Stimulated activated naive CD8-positive, alpha-beta T cell treated with anti-CD3 and anti-CD28 coated beads, Interleukin-15, Interleukin-2, amounts not matched to agents 100 ng/mL and 50 ng/mL, for 24 hours (primary cell): ENCODE data around the gene LRRFIP2.
"Not testable (repeated sequence)": the region's sequence is repeated elsewhere in the genome, so short reads cannot be mapped to it uniquely, and the experiment has no call there.

ENCODE experiments used
- H3K27ac Mint-ChIP-seq: one replicate; pipeline ENCODE4 v1.8.0; 2021; ENCODE audit warnings: mild to moderate bottlenecking, mixed read lengths
- H3K27me3 Mint-ChIP-seq: one replicate; pipeline ENCODE4 v1.8.0; 2021; ENCODE audit warnings: mixed read lengths
- H3K36me3 Mint-ChIP-seq: one replicate; pipeline ENCODE4 v1.8.0; 2021; ENCODE audit warnings: low read depth, mixed read lengths
- H3K4me1 Mint-ChIP-seq: one replicate; pipeline ENCODE4 v1.8.0; 2021; ENCODE audit warnings: low read depth, mixed read lengths
- H3K4me3 Mint-ChIP-seq: one replicate; pipeline ENCODE4 v1.8.0; 2021; ENCODE audit warnings: mild to moderate bottlenecking, mixed read lengths
- H3K9me3 Mint-ChIP-seq: one replicate; pipeline ENCODE4 v1.8.0; 2021; ENCODE audit warnings: mixed read lengths

LRRFIP2 gene

DNA sequence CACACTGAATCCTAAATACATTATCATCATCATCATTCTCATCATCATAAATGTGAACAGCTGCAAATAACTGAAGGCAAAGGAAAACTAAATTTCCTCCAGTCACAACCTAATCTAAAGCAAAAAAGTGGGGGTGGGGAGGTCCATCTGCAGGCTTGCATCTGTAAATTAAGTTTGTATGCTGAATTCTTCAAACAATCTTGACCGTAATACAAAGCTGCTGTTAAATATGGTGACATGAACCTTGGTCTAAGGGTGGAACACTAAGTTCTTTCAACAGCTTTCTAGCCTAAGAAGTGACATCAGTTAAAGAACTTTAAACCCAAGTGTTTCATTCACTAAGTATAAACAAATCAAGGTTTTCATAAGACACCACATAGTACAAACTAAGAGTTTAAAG, 4.3 kb downstream of the LRRFIP2 start:
- Mint-ChIP-seq H3K9me3 (no peaks in the 10 kb centered on the region), H3K4me3 (no peak overlapping the region), H3K36me3 (peaks cover 36% of the 10 kb centered on the region), H3K4me1 (peaks cover 23% of the 10 kb centered on the region), H3K27ac (no peak overlapping the region), H3K27me3 (no peaks in the 10 kb centered on the region)

DNA sequence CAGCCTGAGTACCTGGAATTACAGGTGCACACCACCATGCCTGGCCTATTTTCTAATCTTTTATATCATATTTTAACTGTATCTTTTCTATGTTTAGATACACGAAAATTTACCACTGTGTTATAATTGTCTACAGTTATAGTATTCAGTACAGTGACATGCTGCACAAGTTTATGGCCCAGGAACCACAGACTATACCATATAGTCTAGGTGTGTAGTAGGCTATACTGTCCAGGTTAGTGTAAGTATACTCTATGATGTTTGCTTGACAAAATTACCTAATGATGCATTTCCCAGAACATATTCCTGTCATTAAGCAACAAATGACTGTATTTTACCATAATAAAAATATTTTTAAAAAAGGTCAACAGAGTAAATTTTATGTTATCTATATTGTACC, 5.5 kb downstream of the LRRFIP2 start:
- Mint-ChIP-seq H3K27ac (no peak overlapping the region), H3K36me3 (peaks cover 39% of the 10 kb centered on the region), H3K4me1 (peaks cover 18% of the 10 kb centered on the region), H3K9me3 (no peaks in the 10 kb centered on the region), H3K27me3 (no peaks in the 10 kb centered on the region), H3K4me3 (no peak overlapping the region)

DNA sequence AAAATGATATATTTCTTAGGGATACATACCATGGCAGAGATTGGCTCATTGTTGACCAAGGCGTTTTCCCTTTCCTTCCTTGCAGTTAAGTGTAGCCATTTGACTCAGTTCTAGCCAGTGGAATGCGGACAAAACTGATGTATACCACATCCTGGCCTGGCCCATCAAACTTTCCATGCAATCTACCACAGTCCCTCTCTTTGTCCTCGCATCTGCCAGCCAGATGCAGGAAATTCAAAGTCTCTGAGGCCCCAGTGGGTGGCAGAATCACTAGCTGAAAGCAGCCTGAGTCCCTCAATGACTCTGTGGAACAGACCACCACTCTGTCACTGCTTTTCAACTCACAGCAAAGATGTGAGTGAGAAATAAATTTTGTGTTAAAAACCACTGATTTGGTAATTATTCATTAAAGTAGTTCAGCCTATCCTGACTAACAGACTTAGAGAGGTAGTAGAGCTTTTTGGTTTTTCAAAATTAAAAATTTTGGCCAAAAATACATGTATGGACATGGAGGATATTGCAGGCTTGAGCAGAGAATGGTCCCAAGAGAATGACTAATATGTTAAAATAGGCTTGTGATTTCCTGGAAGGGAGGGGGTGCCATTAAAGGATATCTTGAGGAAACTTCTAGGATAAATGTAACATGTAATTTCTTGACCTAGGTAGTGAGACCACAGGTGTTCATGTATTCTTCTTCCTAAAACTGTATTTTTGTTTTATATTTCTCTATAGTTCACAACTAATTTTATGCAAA, 10.9 kb downstream of the LRRFIP2 start:
- peaks cover 40% of the 10 kb centered on the region for H3K36me3 Mint-ChIP-seq
- no peaks in the 10 kb centered on the region for H3K27me3 Mint-ChIP-seq
- H3K4me1 Mint-ChIP-seq = peaks cover 35% of the 10 kb centered on the region
- peak overlapping the region; percentile 36 for H3K4me3 Mint-ChIP-seq
- peak overlapping the region; percentile 90 for H3K27ac Mint-ChIP-seq
- no peaks in the 10 kb centered on the region for H3K9me3 Mint-ChIP-seq

DNA sequence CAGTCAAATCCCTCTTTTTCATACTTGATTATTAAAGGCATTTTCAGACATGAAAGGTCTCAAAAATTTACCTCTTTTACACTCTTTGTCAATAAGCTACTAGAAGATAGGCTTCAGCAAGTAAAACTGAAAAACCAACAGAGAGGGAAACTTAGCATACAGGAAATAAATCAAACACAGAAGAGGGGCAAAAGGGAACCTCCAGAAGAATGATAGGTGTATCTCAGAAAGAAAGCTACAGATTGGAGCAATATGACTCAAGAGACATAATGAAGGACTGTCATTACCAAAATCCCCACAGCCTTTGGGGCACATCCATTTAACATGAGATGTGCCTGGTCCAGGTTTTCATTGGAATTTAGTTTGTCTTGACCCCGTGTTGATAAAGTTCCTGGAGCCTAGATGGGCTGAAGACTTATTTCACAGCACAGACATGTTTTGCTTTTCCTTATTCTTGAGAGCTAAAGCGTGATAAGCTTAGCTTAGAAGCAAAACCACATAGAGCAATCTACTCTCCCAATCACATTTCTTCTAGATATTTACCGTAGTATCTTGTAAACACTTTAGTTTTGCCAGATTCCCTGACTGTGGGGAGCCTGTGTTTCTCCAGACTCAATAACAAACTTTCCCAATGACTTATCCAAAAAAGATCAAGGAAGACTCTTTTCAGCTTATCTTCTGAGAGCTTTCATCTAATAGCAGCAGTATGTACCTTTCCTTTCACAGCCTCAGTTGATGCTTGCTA, 11.7 kb downstream of the LRRFIP2 start:
- peaks cover 36% of the 10 kb centered on the region for H3K36me3 Mint-ChIP-seq
- peak overlapping the region; percentile 90 for H3K27ac Mint-ChIP-seq
- H3K4me3 Mint-ChIP-seq = peak overlapping the region; percentile 36
- no peaks in the 10 kb centered on the region for H3K9me3 Mint-ChIP-seq
- no peaks in the 10 kb centered on the region for H3K27me3 Mint-ChIP-seq
- H3K4me1 Mint-ChIP-seq = peaks cover 35% of the 10 kb centered on the region

DNA sequence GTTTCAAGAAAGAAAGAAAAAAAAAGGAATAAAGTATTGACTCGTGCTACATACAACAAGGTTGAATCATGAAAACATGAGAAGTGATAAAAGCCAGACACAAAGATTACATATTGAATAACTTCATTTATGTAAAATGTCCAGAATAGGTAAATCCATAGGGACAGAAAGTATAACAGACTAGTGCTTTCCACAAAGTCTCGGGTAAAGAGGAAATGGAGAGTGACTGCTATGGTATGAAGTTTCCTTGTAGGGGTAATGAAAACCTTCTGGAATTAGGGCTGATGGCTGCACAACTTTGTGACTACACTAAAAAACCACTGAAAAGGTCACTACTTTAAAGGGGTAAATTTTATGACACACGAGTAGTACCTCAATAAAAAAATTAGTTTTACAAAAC, 13.0 kb downstream of the LRRFIP2 start:
- Mint-ChIP-seq H3K9me3 (no peaks in the 10 kb centered on the region), H3K27ac (peak overlapping the region; percentile 90), H3K27me3 (no peaks in the 10 kb centered on the region), H3K4me3 (no peak overlapping the region), H3K4me1 (peaks cover 35% of the 10 kb centered on the region), H3K36me3 (peaks cover 36% of the 10 kb centered on the region)

DNA sequence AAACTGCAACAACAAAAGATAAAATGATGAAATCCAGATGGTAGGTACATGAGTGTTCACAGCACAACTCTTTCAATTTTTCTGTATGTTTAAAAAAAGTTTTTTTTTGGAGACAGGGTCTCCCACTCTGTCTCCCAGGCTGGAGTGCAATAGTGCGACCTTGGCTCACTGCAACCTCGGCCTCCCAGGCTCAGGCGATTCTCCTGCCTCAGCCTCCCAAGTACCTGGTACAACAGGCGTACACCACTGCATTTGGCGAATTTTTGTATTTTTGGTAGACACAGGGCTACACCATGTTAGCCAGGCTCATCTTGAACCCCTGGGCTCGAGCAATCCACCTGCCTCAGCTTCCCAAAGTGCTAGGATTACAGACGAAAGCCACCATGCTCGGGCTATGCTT, 18.6 kb downstream of the LRRFIP2 start:
- Mint-ChIP-seq H3K4me1 (peaks cover 16% of the 10 kb centered on the region), H3K9me3 (no peaks in the 10 kb centered on the region), H3K4me3 (no peak overlapping the region)

DNA sequence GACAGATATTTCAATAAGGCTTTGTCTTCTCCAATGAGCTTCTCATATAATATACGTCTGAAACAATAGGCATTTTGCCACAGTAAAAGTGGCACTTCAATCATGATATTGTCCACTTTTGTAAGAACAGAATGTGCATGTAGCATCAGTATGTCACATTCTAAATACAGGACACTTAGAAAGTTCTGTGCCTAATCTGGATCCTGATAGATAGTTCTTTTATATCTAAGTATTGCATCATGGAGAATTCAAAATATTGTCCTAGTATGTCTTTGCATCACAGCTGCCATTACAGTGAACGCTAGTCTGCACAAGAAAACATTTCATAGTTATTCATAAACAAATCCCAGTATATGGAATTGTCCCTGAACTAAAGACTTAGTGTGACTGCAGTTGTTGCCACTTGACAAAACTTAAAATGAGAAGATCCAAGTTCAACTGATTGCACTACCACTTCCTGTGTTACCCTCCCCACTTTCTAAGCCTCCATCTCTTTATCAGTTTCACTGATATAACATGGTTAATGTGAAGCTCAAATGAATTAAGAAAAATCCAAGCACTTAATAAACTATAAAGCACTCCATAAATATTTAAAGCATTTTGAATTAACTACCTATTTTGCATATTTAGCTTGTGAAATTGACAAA, 19.6 kb downstream of the LRRFIP2 start:
- Mint-ChIP-seq H3K27me3 (no peaks in the 10 kb centered on the region), H3K36me3 (peaks cover 38% of the 10 kb centered on the region), H3K27ac (no peak overlapping the region), H3K4me3 (no peak overlapping the region), H3K4me1 (peaks cover 16% of the 10 kb centered on the region), H3K9me3 (no peaks in the 10 kb centered on the region)

More for the DNA sequence above, 18.6 kb downstream of the LRRFIP2 start:
- H3K27me3 Mint-ChIP-seq = no peaks in the 10 kb centered on the region
- H3K36me3 Mint-ChIP-seq = peaks cover 42% of the 10 kb centered on the region
- no peak overlapping the region for H3K27ac Mint-ChIP-seq

DNA sequence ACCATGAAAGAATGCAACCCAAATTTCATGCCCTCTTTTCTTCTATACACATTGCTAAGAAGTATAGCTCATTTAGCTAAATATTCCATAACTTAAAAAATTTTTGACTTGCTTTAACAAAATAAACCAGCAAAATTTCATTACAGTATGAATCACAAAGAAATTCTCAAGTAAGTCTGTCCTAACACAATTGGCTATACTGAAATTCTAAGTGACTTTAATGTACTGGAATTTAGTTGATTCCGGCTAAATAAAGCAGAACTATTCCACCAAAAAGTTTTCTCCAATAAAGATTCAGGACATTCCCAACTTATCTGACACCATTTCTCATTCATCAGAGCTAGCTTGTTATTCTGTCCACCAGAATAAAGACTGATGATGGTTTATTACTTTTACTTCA, 23.8 kb downstream of the LRRFIP2 start:
- H3K36me3 Mint-ChIP-seq = peaks cover 48% of the 10 kb centered on the region
- no peaks in the 10 kb centered on the region for H3K27me3 Mint-ChIP-seq
- no peak overlapping the region for H3K4me3 Mint-ChIP-seq
- no peaks in the 10 kb centered on the region for H3K9me3 Mint-ChIP-seq
- peaks cover 30% of the 10 kb centered on the region for H3K4me1 Mint-ChIP-seq
- H3K27ac Mint-ChIP-seq = no peak overlapping the region

DNA sequence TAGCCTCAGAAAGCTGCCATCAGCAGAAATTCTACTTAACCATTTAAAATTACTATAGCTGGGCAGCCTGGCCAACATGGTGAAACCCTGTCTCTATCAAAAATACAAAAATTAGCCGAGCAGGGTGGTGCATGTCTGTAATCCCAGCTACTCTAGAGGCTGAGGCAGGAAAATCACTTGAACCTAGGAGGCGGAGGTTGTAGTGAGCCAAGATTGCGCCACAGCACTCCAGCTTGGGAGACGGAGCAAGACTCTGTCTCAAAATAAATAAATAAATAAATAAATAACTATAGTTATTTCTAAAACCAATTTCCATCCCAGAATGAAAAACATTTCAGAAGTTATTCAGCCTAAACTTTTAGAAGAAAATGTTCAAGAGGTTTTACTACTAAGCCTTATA, 25.1 kb downstream of the LRRFIP2 start:
- Mint-ChIP-seq H3K36me3 (peaks cover 53% of the 10 kb centered on the region), H3K4me3 (no peak overlapping the region), H3K27me3 (no peaks in the 10 kb centered on the region), H3K27ac (no peak overlapping the region), H3K9me3 (no peaks in the 10 kb centered on the region), H3K4me1 (peaks cover 32% of the 10 kb centered on the region)

DNA sequence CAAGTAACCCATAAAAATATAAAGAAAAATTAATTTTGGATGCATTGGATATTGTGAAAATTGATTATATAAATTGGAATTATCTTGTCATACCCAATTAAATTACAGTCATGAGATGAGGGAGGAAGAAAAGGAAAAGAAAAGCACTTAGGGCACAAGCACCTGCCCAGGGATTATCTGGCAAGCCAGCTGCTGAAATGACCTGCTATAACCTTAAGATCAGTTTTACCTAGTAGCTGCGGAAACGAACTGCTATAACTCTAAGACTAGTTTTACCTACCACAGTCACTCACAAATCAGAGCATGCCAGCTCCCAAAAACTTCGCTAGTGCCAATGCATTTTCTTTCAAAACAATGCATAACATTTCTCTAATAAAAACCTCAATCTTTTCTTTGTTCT, 26.2 kb downstream of the LRRFIP2 start:
- Mint-ChIP-seq H3K9me3 (no peaks in the 10 kb centered on the region), H3K27me3 (no peaks in the 10 kb centered on the region), H3K27ac (no peak overlapping the region), H3K4me1 (peaks cover 25% of the 10 kb centered on the region), H3K36me3 (peaks cover 52% of the 10 kb centered on the region), H3K4me3 (no peak overlapping the region)

DNA sequence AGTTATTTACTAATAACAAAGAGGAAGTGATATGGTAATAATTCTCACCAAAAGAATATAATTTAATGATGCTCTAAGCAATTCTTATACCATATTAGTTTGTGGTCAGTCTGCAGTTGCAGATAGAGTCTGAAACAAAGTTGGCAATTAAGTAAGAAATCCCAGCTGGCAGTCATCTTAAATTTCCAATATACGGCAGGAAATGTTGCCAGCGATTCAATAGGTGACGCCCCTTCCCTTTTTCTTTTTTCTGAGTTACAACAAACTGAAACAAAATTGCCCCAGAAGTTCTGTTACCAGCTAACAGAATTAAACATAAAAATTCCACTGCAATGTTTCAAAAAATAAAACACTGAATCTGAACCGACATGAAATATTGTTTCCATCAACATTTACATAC, 26.7 kb downstream of the LRRFIP2 start:
- H3K27ac Mint-ChIP-seq = no peak overlapping the region
- no peak overlapping the region for H3K4me3 Mint-ChIP-seq
- no peaks in the 10 kb centered on the region for H3K9me3 Mint-ChIP-seq
- no peaks in the 10 kb centered on the region for H3K27me3 Mint-ChIP-seq
- peaks cover 25% of the 10 kb centered on the region for H3K4me1 Mint-ChIP-seq
- H3K36me3 Mint-ChIP-seq = peaks cover 56% of the 10 kb centered on the region

DNA sequence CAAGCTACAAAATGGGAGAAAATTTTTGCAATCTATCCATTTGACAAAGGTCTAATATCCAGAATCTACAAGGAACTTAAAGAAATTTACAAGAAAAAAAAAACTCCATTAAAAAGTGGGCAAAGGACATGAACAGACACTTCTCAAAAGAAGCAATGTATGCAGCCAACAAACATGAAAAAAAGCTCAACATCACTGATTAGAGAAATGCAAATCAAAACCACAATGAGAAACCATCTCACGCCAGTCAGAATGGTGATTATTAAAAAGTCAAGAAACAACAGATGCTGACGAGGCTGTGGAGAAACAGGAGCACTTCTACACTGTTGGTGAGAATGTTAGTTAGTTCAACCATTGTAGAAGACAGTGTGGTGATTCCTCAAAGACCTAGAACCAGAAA, 27.5 kb downstream of the LRRFIP2 start:
- not testable (repeated sequence) for H3K4me3 Mint-ChIP-seq, H3K27ac Mint-ChIP-seq, H3K27me3 Mint-ChIP-seq, H3K9me3 Mint-ChIP-seq
- Mint-ChIP-seq H3K36me3 (peaks cover 56% of the 10 kb centered on the region), H3K4me1 (peaks cover 25% of the 10 kb centered on the region)

DNA sequence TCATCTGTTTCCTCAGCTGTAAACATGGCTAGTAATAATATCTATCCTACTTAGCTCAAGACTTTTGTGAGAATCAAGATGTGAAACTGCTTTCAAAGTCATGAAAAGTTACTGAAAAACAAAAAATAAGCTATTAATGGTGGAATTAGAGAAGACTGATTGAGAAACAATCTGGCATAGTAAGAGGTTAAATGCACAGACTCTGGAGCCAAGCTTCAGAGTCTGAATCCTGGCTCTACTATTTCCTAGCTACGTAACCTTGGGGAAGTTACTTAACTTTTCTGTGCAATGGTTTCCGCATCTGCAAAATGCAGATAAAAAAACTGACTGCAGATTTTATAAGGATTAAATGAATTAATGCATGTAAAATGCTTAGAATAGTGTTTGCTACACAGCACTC, 28.8 kb downstream of the LRRFIP2 start:
- H3K9me3 Mint-ChIP-seq = no peaks in the 10 kb centered on the region
- H3K27ac Mint-ChIP-seq = no peak overlapping the region
- H3K27me3 Mint-ChIP-seq = no peaks in the 10 kb centered on the region
- no peak overlapping the region for H3K4me3 Mint-ChIP-seq
- peaks cover 25% of the 10 kb centered on the region for H3K4me1 Mint-ChIP-seq
- H3K36me3 Mint-ChIP-seq = peaks cover 47% of the 10 kb centered on the region

DNA sequence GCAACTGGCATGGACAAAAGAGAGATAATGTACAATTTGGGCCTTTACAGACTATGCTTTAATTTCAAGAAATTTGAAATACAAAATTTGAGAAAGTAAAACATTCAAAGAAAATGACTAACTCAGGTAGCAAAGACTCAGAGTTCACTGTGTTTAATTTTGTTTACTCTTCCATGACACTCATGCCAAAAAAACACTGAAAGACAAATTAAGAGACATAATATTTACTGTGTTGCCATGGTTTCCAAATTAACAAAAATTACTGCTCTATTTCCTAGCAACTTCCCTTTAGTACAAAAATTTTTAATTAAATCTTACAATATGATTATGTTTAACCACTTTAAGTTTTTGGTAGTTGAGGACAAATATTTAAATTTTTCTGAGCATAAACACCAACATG, 29.6 kb downstream of the LRRFIP2 start:
- H3K27ac Mint-ChIP-seq = no peak overlapping the region

DNA sequence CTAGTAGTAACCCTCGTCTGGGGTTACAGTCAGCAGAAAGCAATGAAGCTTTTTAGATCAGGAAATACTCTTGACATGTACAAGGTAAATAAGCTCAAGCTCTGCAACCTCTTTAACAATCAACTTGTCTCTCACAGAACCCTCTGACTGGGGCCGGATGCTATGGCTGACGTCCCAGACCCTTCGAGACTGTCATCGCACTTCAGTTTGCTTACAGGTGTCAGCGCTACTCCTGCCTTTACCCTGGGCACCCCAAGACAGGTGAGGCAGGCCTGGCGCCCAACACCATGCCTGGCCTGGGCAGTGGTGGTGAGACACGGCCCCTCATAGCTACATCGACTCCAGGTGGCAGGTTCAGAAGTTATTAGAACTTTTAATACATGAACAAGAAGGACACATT, 30.6 kb downstream of the LRRFIP2 start:
- H3K27me3 Mint-ChIP-seq = no peaks in the 10 kb centered on the region
- peaks cover 46% of the 10 kb centered on the region for H3K36me3 Mint-ChIP-seq
- no peaks in the 10 kb centered on the region for H3K9me3 Mint-ChIP-seq
- H3K4me3 Mint-ChIP-seq = no peak overlapping the region
- H3K27ac Mint-ChIP-seq = no peak overlapping the region
- peaks cover 25% of the 10 kb centered on the region for H3K4me1 Mint-ChIP-seq

More for the DNA sequence above, 29.6 kb downstream of the LRRFIP2 start:
- peaks cover 25% of the 10 kb centered on the region for H3K4me1 Mint-ChIP-seq
- peaks cover 47% of the 10 kb centered on the region for H3K36me3 Mint-ChIP-seq
- H3K27me3 Mint-ChIP-seq = no peaks in the 10 kb centered on the region
- H3K4me3 Mint-ChIP-seq = no peak overlapping the region
- no peaks in the 10 kb centered on the region for H3K9me3 Mint-ChIP-seq
